ENCODE data around the gene HEMK1.
A peak's percentile ranks its signal among the peaks of the same experiment; 100 is the strongest.

HEMK1 gene

GRCh38 chr3:50568947-50569749 is at the start of gene HEMK1:
HEMK1 (plus strand) TSS chr3:50569522; CDS start chr3:50571105, 1,583 bp downstream.
- DNase-seq (ENCODE audit: low read depth in 2 of 2) = peak; percentile 83 to 86

- DNase-seq (ENCODE audit: low read depth in 2 of 2) = no peak
Observed at GRCh38 chr3:50520849-50521248, 48.5 kb upstream of the HEMK1 start.

- DNase-seq (ENCODE audit: low read depth in 2 of 2) = no peak
Observed at GRCh38 chr3:50521572-50521971, 47.8 kb upstream of the HEMK1 start.

GRCh38 chr3:50523279-50523811 is 46.0 kb upstream of the HEMK1 start:
- DNase-seq (ENCODE audit: low read depth in 2 of 2) = no peak

- no peak for DNase-seq (ENCODE audit: low read depth in 2 of 2)
Observed at GRCh38 chr3:50524746-50525145, 44.6 kb upstream of the HEMK1 start.

- DNase-seq (ENCODE audit: low read depth in 2 of 2) = no peak
Observed at GRCh38 chr3:50525191-50525910, 44.0 kb upstream of the HEMK1 start.

GRCh38 chr3:50525987-50526386 is 43.3 kb upstream of the HEMK1 start:
- DNase-seq (ENCODE audit: low read depth in 2 of 2) = no peak

- DNase-seq (ENCODE audit: low read depth in 2 of 2) = no peak
Observed at GRCh38 chr3:50530001-50530970, 39.0 kb upstream of the HEMK1 start.

- DNase-seq (ENCODE audit: low read depth in 2 of 2) = no peak
Observed at GRCh38 chr3:50531201-50531600, 38.1 kb upstream of the HEMK1 start.

GRCh38 chr3:50532062-50532705 is 37.1 kb upstream of the HEMK1 start:
- DNase-seq (ENCODE audit: low read depth in 2 of 2) = no peak

- no peak for DNase-seq (ENCODE audit: low read depth in 2 of 2)
Observed at GRCh38 chr3:50533316-50533715, 36.0 kb upstream of the HEMK1 start.

- no peak for DNase-seq (ENCODE audit: low read depth in 2 of 2)
Observed at GRCh38 chr3:50533807-50534461, 35.4 kb upstream of the HEMK1 start.

GRCh38 chr3:50534681-50535330 is 34.5 kb upstream of the HEMK1 start:
- DNase-seq (ENCODE audit: low read depth in 2 of 2) = no peak

- DNase-seq (ENCODE audit: low read depth in 2 of 2) = no peak
Observed at GRCh38 chr3:50536471-50537180, 32.7 kb upstream of the HEMK1 start.

- no peak for DNase-seq (ENCODE audit: low read depth in 2 of 2)
Observed at GRCh38 chr3:50537421-50538129, 31.7 kb upstream of the HEMK1 start.

GRCh38 chr3:50539356-50540286 is 29.7 kb upstream of the HEMK1 start:
- DNase-seq (ENCODE audit: low read depth in 2 of 2) = no peak

- peak in 1 of 2 experiments; percentile 3 for DNase-seq (ENCODE audit: low read depth in 2 of 2)
Observed at GRCh38 chr3:50542177-50543034, 26.9 kb upstream of the HEMK1 start.
